Breast epithelium (tissue), 4 donors: ENCODE measurements around the gene PRKN. TPM values are rescaled to one million over a fixed set of nuclear protein-coding genes. Genes with fewer than 3 reads are reported as not detected.

Source experiments
- DNase-seq, 2 donors: peaks; one replicate each; pipeline ENCODE4 v3.0.0-alpha.2; 2019; ENCODE audit warnings: low spot score in 2 of 2
- H3K27ac ChIP-seq, 2 donors: fragments of 200-600 bp; sonication (generic) in 1 of 2; one replicate each; pipeline ENCODE4 v1.5.1; 2016 to 2019; ENCODE audit warnings: mild to moderate bottlenecking in 1 of 2
- H3K27me3 ChIP-seq, 2 donors: fragments of 200-600 bp; sonication (generic) in 1 of 2; one replicate each; pipeline versions ENCODE4 v1.5.1 to v1.6.0; 2017 to 2019; ENCODE audit warnings: control low read depth in 1 of 2, mild to moderate bottlenecking in 1 of 2
- H3K36me3 ChIP-seq: fragments of 200-600 bp; one replicate; pipeline ENCODE4 v1.5.1; 2019
- H3K4me1 ChIP-seq, 2 donors: fragments of 200-600 bp; sonication (generic); one replicate each; pipeline ENCODE4 v1.5.1; 2016 to 2019; ENCODE audit warnings: control low read depth in 1 of 2
- H3K4me3 ChIP-seq, 3 donors: fragments of 200-600 bp; sonication (generic); 1 replicate in 2 of 3; 2 replicates in 1 of 3; pipeline ENCODE4 v1.5.1; 2016 to 2019; ENCODE audit warnings: mild to moderate bottlenecking in 3 of 3, moderate library complexity in 2 of 3
- H3K9me3 ChIP-seq, 2 donors: fragments of 200-600 bp; sonication (generic) in 1 of 2; one replicate each; pipeline ENCODE4 v1.5.1; 2016 to 2019; ENCODE audit warnings: control low read depth in 1 of 2
- POLR2A ChIP-seq: fragments of 450-650 bp; IDR thresholded peaks from one replicate; pipeline ENCODE4 v1.6.1; 2016; ENCODE audit warnings: antibody characterized with exemption, mild to moderate bottlenecking, moderate library complexity
- POLR2AphosphoS5 ChIP-seq, 3 donors: sonication (generic); formaldehyde crosslinking; IDR thresholded peaks; one replicate each; pipeline ENCODE4 v1.6.1; 2017; ENCODE audit warnings: antibody characterized with exemption in 3 of 3
- intact Hi-C: fragments of 100-400 bp; cut with DNase I; formaldehyde crosslinking; loops from one replicate; pipeline ENCODE4 v1.15.1; 2023; ENCODE audit warnings: low total_unique reads
- total RNA-seq, 3 donors: library from RNA; depleted of rRNA; stranded (reverse); fragments of >200 nt; gene quantifications; one replicate each; pipeline ENCODE4 v1.1.0, GENCODE V29; 2016
- TF ChIP-seq, protein P1 (sequence below), 3 donors: fragments of 450-650 bp; IDR thresholded peaks; one replicate each; pipeline ENCODE4 v1.5.1; 2016 to 2017; ENCODE audit warnings: antibody characterized with exemption in 3 of 3, mild to moderate bottlenecking in 3 of 3, moderate library complexity in 3 of 3

PRKN gene
- total RNA-seq, 3 donors from 2014 or later = 7.2 to 19.0 (median 11.2) TPM

- no peaks in the 10 kb centered on the region for H3K4me1 ChIP-seq
- no peaks in the 10 kb centered on the region for H3K27me3 ChIP-seq
- no peak for DNase-seq
- intact Hi-C loops = no loop called here
- H3K36me3 ChIP-seq = no peaks in the 10 kb centered on the region
- peaks cover 4 to 11% of the 10 kb centered on the region in 2 donors for H3K9me3 ChIP-seq
- no peak overlapping the region for H3K27ac ChIP-seq
- H3K4me3 ChIP-seq = no peak overlapping the region
- no peak for TF ChIP-seq POLR2A
- TF ChIP-seq POLR2AphosphoS5 (IDR thresholded peaks at IDR 0.05) = no peak
- TF ChIP-seq, protein P1, sequence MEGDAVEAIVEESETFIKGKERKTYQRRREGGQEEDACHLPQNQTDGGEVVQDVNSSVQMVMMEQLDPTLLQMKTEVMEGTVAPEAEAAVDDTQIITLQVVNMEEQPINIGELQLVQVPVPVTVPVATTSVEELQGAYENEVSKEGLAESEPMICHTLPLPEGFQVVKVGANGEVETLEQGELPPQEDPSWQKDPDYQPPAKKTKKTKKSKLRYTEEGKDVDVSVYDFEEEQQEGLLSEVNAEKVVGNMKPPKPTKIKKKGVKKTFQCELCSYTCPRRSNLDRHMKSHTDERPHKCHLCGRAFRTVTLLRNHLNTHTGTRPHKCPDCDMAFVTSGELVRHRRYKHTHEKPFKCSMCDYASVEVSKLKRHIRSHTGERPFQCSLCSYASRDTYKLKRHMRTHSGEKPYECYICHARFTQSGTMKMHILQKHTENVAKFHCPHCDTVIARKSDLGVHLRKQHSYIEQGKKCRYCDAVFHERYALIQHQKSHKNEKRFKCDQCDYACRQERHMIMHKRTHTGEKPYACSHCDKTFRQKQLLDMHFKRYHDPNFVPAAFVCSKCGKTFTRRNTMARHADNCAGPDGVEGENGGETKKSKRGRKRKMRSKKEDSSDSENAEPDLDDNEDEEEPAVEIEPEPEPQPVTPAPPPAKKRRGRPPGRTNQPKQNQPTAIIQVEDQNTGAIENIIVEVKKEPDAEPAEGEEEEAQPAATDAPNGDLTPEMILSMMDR (IDR thresholded peaks at IDR 0.05) = no peak
Measured at GRCh38 chr6:161663682-161664081, 1063.9 kb downstream of the PRKN start.

GRCh38 chr6:161660666-161661571 is 1066.6 kb downstream of the PRKN start:
- Histone ChIP-seq H3K4me1 (no peaks in the 10 kb centered on the region), H3K4me3 (no peak overlapping the region), H3K36me3 (no peaks in the 10 kb centered on the region), H3K27ac (no peak overlapping the region), H3K27me3 (no peaks in the 10 kb centered on the region), H3K9me3 (peaks cover 4 to 11% of the 10 kb centered on the region in 2 donors)
- TF ChIP-seq POLR2A = no peak
- TF ChIP-seq POLR2AphosphoS5 (IDR thresholded peaks at IDR 0.05) = no peak
- TF ChIP-seq, protein P1 (IDR thresholded peaks at IDR 0.05) = no peak
- no peak for DNase-seq
- intact Hi-C loops = no loop called here

GRCh38 chr6:161658211-161658610 is 1069.4 kb downstream of the PRKN start:
- Histone ChIP-seq H3K27me3 (no peaks in the 10 kb centered on the region), H3K4me1 (no peaks in the 10 kb centered on the region), H3K4me3 (no peak overlapping the region), H3K36me3 (no peaks in the 10 kb centered on the region), H3K9me3 (peaks cover 0 to 5% of the 10 kb centered on the region in 2 donors), H3K27ac (no peak overlapping the region)
- DNase-seq = no peak
- intact Hi-C loops = loop anchor here (5.0 kb wide), 1 partner anchor 1434 kb away; no protein-coding TSS in a partner anchor
- TF ChIP-seq POLR2A (no peak), POLR2AphosphoS5 (IDR thresholded peaks at IDR 0.05) (no peak)
- TF ChIP-seq, protein P1 (IDR thresholded peaks at IDR 0.05) = no peak

DNA sequence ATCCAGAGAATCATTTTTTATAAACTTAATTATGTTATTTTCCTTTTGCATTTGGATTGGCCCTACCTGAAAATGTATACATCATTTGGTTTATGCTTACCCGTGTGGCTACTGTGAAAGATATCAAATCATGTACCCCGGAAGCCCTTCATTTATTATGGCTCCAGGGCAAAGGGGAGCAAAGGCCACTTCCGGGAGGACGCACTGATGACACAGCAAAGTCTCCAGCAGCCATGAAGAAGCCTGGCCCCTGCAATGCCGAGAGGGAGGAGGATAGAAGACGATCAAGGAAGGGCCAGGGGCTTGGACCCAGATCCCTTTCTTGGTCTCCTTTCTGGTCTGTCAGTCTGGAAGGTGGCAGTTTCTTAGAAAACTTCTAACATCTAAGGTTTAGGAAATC is 1073.4 kb downstream of the PRKN start:
- Histone ChIP-seq H3K4me1 (no peaks in the 10 kb centered on the region), H3K9me3 (no peaks in the 10 kb centered on the region), H3K4me3 (no peak overlapping the region), H3K27ac (no peak overlapping the region), H3K36me3 (no peaks in the 10 kb centered on the region), H3K27me3 (no peaks in the 10 kb centered on the region)
- TF ChIP-seq POLR2A (no peak), POLR2AphosphoS5 (IDR thresholded peaks at IDR 0.05) (no peak)
- TF ChIP-seq, protein P1 (IDR thresholded peaks at IDR 0.05) = no peak
- no peak for DNase-seq
- intact Hi-C loops = no loop called here

DNA sequence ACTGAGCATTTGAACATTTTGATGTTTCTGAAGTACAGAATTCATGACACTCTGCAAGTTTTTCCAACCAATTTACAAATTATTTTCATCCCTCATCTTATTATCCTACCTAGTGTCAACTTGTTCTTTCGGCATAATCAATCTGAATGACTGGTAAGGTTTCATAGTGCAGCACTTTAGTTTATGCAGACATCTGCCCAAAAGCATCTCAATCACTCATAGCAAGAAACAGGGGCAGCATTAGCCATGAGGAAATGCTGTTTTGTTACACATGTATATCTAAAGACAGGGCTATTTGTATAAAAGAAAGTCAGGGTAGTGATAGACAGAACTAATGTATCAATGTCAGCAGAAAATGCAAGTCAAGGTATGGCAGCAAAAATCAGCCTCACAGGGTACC is 1075.6 kb downstream of the PRKN start:
- Histone ChIP-seq H3K36me3 (no peaks in the 10 kb centered on the region), H3K4me1 (no peaks in the 10 kb centered on the region), H3K9me3 (no peaks in the 10 kb centered on the region), H3K27me3 (no peaks in the 10 kb centered on the region), H3K27ac (no peak overlapping the region), H3K4me3 (no peak overlapping the region)
- TF ChIP-seq, protein P1 (IDR thresholded peaks at IDR 0.05) = no peak
- no peak for TF ChIP-seq POLR2AphosphoS5 (IDR thresholded peaks at IDR 0.05)
- TF ChIP-seq POLR2A = no peak
- no peak for DNase-seq
- intact Hi-C loops = no loop called here
